GM19452 (cell line): ENCODE results near the gene MOB2.

ENCODE experiments used
- ATAC-seq: cut with Tn5 transposase; IDR thresholded peaks from one replicate; pipeline ENCODE4 v1.9.1; 2021; ENCODE audit not compliant: unreplicated experiment

MOB2 gene

GRCh38 chr11:1458340-1459218 is 28.0 kb downstream of the MOB2 start:
- ATAC-seq: no peak

- ATAC-seq: no peak
Observed at GRCh38 chr11:1457856-1458255, 28.7 kb downstream of the MOB2 start.

- ATAC-seq: no peak
Observed at GRCh38 chr11:1457326-1457680, 29.3 kb downstream of the MOB2 start.

- no peak for ATAC-seq
Observed at GRCh38 chr11:1456596-1457325, 29.8 kb downstream of the MOB2 start.

DNA sequence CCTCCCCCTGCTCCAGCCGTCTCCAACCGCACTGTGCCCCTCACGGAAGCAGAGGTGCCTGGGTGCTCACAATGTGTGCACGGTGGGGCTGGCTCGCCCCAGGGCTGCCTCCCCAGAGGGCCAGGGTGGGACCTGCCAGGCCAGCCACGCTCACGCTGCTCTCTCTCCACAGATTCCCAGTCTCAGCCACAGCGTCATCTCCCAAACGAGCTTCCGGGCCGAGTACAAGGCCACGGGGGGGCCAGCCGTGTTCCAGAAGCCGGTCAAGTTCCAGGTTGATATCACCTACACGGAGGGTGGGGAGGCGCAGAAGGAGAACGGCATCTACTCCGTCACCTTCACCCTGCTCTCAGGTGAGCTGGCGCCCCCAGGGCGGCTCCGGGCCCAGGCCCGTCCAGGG is 30.4 kb downstream of the MOB2 start:
- no peak for ATAC-seq

DNA sequence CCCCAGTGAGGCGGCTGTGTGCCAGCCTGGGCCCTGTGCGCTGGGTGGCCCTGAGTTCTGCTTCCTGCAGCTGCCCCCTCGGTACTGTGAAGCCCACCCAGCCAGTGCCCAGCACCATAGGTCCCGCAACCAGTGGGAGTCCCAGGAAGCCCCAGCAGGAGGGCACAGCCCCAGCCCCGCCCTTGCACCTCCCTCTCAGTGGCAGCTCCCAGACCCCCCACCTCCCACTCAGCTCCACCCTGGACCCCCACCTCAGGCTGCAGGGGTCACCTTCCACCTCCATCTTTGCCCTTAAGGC is 30.9 kb downstream of the MOB2 start:
- no peak for ATAC-seq

- ATAC-seq: no peak
Observed at GRCh38 chr11:1455032-1455762, 31.4 kb downstream of the MOB2 start.

DNA sequence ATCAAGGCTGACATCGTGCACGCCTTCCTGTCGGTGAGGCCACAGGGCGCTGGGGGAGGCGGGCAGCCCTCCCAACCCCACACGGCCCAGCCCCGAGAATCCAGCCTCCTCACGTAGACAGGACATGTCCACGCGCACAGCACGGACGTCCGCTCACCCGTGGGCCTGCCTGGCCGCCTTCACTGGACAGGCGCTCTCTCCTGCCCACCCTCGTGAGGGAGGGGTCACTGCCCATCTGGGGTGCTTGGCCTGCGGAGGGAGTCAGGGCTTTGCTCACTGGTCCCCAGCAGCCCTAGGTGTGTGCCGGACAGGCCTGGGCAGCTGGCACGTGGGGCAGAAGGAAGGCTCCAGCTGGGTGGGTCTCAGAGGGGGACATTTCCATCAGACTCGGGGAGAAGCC is 32.0 kb downstream of the MOB2 start:
- ATAC-seq: no peak

GRCh38 chr11:1453611-1454034 is 33.0 kb downstream of the MOB2 start:
- ATAC-seq: no peak

DNA sequence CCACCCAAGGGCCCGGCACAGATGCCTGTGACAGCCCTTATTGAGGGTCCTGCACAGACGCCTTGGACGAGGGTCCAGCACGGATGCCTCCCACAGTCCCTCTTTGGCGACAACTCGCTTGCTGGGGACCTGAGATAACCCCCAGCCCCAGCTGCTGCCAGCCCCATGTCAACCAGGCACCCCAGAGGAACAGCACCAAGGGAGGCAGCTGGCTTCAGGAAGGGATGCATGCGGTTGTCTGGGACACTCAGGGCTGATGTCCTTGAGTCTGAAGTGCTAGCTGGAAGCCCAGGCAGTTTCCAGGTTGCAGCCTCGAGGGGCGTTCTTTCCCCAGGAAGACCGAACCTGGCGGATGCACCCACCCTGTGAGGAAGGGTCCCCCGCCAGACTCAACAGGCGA is 33.8 kb downstream of the MOB2 start:
- no peak for ATAC-seq

GRCh38 chr11:1451781-1452470 is 34.7 kb downstream of the MOB2 start:
- no peak for ATAC-seq

DNA sequence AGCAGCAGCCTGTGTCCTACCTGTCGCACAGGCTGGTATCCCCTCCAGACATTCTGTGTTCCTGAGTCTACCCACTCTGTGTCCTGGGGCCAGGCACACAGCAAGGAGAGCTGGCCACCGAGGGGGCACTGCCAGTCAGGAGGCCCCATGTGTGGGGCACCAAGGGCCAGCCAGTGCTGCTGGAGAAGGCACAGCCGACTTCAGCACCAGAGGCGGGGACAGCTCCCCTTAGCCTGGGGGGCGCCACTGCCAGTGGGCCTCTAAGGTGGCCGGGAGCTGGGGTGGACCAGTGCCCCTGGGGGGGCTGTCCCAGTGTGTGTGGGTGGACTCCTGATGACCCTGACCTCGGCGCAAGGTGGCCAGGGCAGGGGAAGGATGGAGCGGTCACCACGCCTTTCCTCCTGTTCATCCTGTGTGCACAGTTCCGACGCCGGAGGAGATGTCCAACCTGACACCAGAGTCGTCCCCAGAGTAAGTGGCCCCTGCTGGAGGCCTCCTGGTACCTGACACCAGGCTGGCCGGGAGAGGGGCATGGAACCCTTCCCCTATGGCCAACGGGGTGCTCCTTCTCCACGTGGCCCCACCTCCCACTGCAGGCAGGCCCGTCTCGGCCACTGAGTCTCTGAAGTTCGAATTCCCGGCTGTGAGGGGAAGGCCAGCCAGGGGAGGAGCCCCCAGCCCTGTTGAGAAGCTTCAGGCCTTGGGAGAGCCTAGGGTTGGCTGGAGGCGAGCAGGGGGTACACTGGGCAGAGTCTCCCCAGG is 35.4 kb downstream of the MOB2 start:
- no peak for ATAC-seq

DNA sequence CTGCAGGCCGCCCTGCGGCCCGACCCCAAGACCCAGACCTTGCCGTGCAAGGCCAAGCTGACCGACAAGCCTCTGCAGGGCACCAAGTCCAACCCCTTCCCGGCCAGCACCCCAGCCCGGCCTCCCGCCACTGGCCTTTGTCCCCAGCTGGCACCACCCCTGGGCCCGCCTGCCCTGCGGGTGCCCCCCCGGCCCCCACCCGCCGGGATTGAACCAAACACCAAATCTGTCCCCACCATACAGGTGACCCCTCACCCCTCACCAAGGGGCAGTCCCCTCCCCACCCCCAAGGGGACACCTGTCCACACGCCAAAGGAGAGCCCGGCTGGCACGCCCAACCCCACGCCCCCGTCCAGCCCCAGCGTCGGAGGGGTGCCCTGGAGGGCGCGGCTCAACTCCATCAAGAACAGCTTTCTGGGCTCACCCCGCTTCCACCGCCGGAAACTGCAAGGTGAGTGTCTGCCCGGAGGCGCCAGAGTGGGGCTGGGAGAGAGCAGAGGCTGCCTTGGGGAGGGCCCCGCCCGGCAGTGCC is 36.2 kb downstream of the MOB2 start:
- no peak for ATAC-seq

DNA sequence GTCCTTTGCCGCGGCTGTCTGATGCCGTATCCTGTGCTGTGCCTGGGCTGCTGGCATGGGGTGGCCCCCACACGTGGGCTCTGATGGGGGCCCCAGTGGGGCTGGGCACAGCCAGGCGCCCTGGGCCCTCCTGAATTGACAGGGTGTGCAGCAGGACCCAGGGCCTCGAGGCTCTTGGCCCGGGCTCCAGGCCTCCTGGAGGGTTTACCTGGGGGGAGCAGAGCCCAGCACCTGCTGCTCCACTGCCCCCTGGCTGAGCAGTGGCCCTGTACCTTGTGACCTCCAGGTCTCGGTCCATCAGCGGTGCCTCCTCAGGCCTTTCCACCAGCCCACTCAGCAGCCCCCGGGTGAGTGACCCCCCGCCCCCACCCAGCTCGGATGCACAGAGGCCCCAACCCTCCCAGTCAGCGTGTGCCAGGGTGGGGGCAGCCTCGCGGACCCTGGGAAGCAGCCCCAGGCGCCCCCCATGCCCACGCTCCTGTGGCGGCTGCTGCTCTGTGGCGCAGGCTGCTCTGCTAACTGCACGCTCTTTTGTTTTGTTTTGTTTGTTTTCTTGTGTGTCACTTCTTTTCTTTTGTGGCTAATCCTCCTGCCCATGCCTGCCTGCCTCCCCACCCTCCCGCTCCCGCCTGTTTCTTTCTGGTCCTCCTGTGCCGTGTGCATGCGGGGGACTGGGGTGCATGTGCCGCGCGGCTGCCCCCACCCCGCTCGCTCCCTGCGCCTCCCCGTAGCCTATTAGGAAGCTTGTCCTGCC is 36.9 kb downstream of the MOB2 start:
- no peak for ATAC-seq

DNA sequence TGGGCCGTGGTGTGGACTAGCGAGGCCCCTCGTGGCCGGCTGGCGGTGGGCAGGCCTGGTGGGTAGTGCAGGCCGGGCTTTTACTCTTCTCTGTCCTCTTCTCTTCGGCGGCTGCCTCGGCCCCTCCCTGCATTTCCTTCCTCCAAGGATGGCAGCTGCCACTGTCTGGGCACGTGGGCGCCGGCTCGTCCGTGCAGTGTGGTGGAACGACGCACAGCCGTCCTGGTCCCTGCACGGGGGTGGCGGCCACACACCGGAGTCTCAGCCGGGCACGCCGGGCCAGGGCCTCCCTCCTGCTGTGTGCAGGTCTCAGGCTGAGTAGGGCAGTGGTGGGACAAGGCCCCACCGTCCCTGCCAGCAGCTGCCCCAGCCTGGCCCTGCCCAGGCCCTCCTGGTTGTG is 37.7 kb downstream of the MOB2 start:
- no peak for ATAC-seq

GRCh38 chr11:1447845-1448825 is 38.4 kb downstream of the MOB2 start:
- ATAC-seq: no peak

DNA sequence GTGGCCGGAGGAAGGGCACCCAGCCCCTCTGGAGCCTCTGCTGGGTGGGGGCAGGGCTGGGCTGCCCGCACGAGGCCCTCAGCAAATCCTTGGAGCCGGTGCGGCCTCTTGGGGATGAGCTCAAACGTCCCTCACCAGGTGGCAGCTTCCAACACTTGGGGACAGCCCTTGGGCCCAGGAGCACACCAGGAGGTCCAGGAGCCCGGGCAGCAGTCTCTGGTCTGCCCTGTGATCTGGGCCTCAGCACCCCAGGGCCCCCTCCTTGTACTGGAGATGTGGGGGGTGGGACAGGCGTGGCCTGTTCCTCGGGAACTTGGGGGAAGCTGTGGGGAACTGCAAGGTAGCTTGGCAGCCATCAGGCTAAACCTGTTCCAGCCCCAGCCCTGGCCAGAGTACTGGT is 40.0 kb downstream of the MOB2 start:
- ATAC-seq: no peak

DNA sequence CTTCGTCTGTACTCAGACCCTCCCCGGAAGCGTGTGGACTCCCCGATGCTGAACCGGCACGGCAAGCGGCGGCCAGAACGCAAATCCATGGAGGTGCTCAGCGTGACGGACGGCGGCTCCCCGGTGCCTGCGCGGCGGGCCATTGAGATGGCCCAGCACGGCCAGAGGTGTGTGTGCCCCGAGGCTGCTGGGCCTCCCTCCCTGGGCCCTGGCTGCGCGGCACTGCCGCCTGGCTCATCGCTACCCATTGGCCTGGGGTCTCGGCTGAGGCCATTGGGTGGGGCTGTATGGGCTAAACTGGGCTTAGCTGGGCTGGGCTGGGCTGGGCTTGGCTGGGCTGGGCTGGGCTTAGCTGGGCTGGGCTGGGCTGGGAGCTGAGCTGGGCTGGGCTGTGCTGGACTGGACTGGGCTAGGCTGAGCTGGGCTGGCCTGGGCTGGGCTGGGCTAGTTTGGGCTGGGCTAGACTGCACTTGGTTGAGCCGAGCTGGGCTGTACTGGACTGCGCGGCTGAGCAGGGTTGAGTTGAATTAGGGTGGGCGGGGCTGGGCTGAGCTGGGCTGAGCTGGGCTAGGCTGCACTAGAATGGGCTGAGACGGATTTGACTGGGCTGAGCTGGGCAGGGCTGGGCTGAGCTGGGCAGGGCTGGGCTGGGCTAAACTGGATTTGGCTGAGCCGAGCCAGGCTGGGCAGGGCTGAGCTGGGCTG is 40.7 kb downstream of the MOB2 start:
- ATAC-seq: no peak
